ENCODE results near the gene SPON1. TPM values are rescaled to one million over a fixed set of nuclear protein-coding genes. Genes with fewer than 3 reads are reported as not detected.

The SPON1 gene
- total RNA-seq, 1 donor from 2014 or later, result 195 TPM

DNA sequence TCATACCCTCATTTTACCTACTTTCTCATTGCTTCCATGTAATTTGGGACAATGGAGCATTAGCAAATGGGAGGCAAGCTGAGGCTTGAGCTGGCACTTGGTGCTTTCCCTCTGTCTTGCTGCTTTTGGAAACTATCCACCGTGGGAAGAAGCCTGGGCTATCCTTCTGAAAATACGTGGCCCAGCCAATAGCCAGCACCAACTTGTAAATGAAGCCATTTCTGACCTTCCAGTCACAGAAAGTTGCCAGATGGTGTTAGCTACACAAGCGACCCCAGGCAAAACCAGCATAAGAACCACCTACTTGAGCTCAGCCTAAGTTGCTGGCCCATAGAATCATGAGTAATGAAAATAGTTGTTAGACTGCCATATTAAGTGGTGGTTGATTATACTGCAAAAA lies 18.5 kb upstream of the SPON1 start:
- no peak for DNase-seq (ENCODE audit: low spot score)

- DNase-seq (ENCODE audit: low spot score), result no peak
Measured at GRCh38 chr11:13944911-13945425, 17.6 kb upstream of the SPON1 start.

- DNase-seq (ENCODE audit: low spot score), result no peak
Measured at GRCh38 chr11:13947379-13947778, 15.1 kb upstream of the SPON1 start.

DNA sequence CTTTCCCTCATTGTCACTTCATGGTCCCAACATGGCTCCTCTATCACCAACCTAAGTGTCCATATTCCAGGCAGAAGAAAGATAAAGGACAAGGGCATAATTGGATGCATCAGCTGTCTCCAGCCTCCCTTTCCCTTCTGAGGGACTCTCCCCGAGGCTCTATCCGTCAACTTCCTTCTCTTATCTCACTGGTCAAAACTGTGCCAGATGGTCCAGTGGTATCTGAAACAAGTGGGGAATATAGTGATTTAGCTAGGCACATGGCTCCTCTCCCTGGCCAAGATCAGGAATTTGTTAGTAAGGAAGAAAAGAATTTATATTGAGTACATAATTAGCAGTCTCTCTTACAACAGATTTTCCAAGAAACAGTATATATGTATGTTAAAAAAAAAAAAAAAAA lies 12.6 kb upstream of the SPON1 start:
- no peak for DNase-seq (ENCODE audit: low spot score)

GRCh38 chr11:13952221-13952620 lies 10.3 kb upstream of the SPON1 start:
- no peak for DNase-seq (ENCODE audit: low spot score)

DNA sequence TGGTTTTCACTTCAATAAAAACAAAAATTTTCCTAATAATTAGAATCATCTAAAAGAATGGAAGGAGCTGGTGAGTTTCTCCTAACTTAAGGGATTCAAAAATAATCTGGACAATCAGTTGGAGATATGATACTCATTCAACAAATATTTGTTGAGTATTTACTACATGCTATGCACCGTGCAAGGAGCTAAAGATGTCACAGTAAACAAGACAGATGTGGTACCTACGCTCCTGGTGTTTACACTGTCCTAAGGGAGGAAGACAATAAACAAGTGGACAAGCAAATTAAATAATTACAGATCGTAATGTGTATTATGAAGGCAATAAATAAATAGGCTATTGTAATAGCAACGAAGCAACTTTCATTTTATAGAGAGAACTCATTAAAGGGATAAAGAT lies 9.9 kb upstream of the SPON1 start:
- DNase-seq (ENCODE audit: low spot score), result no peak

GRCh38 chr11:13954591-13954990 lies 7.9 kb upstream of the SPON1 start:
- DNase-seq (ENCODE audit: low spot score), result no peak

- DNase-seq (ENCODE audit: low spot score), result peak; percentile 66
Measured at GRCh38 chr11:13955971-13956421, 6.5 kb upstream of the SPON1 start.

DNA sequence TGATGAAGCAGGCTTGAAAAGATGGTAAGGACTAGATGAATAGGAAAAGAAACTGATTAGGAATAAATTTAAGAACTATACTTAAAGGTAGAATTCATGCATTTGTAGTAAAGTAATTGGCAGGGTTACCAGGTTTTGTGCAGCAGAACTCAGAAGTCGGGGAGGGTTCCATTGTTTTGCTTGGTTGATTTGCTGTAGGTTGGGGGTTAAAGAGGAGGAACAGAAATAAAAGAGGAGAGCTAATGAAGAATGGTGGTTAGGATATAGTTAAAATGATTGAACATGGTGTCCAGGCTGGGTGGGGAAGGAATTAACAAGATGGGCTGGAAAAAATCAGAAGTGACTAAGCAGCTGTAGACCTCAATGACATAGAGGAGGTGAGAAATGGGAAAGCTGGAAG lies 5.5 kb upstream of the SPON1 start:
- DNase-seq (ENCODE audit: low spot score), result no peak

- no peak for DNase-seq (ENCODE audit: low spot score)
Measured at GRCh38 chr11:13958641-13959400, 3.7 kb upstream of the SPON1 start.

DNA sequence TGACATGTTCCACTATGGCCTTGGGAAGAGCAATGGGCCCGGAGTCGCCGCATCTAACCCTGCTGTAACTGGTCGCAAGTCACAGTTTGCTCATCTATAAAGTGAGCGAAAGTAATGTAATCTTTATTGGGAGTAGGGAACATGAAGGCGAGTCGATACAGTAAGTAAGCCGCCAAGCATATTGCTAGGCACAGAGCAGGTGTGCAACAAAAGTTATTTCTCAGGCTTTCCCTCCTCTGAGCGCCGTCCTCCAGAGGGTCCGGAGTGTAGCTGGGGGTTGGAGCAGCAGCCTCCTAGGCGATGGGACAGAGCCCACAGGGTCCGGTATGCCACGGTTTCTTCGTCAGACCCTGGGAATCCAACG lies 343 bp upstream of the SPON1 start:
- no peak for DNase-seq (ENCODE audit: low spot score)

GRCh38 chr11:13963169-13963948 lies 836 bp downstream of the SPON1 start:
- DNase-seq (ENCODE audit: low spot score), result peak; percentile 20

DNA sequence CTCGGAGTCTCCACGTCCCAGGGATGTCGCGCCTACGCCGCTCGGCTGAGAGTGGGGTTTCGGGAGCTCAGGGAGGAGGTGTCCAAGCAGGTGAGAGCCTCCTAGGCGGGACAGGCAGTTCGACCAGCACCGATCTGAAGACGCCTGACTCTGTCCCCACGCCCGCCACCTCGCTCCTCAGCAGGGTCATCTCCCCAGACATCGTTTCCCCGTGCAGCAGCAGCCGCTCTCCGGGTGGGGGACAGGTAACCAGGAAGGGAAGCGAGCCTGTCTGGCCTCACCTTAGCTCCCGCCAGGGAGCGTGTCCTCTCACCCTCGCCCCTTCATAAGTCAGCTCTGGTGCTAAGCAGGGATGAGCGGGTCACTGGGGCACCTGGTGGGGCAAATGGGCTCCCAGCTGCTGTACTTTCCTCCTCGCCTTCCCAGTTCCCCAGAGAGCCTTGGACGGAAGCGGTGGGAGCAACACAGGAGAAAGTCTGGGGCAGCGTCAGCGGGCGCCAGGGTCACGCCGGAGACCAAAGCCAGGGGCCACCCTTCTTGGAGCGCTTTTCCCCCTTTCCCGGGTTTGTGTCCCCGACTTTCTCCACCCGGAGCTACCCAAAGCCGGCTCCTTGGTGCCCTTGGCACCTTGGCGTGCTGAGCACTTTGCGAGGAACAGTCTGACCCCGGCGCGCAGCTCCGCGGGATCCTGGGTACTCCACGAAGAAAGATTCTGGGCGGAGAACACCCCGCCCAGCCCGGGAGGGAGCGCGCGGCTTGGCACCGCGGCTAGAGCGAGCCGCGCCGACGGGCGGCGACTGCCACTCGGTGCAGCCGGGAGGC lies 1.6 kb downstream of the SPON1 start:
- peak; percentile 42 for DNase-seq (ENCODE audit: low spot score)

GRCh38 chr11:13964771-13965074 lies 2.2 kb downstream of the SPON1 start:
- no peak for DNase-seq (ENCODE audit: low spot score)

- DNase-seq (ENCODE audit: low spot score), result peak; percentile 78
Measured at GRCh38 chr11:13965337-13965736, 2.8 kb downstream of the SPON1 start.

GRCh38 chr11:13966013-13966412 lies 3.5 kb downstream of the SPON1 start:
- no peak for DNase-seq (ENCODE audit: low spot score)

DNA sequence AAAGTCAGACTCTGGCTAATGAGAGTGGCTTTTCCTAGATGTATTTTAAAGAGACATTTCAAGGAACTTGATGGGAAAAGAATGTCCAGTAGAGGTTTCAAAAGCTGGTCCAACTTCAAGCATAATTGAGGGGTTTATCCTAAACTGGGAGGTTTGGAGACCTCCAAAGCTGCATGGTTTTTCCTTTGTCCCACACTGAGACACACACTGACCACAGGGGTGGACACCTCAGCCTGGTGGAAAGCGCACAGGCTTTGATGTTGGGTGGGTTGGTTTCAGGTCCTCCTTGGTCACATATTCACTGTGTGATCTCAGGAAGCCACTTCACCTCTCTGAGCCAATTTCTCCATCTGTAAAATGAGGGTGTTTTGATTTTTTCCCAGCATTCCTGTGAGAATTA lies 4.0 kb downstream of the SPON1 start:
- no peak for DNase-seq (ENCODE audit: low spot score)

DNA sequence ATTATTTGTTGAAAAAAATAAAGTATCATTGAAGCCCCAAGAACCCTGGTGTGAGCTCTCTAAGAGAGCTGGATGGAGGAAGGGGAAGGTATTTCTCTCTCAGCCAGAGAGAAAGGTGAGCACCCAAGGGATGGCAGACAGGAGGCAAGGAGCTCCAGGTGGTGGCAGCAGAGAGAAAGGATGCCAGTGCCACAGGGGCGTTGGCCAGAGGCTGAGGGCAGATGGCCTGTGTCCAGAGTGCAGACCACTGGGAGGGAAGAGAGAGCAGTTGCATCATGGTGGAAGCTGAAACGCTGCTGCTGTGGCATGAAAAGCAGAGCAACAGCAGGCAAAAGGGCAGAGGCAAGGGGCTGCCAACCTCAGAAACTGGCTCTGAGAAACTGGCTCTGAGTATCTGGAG lies 8.5 kb downstream of the SPON1 start:
- DNase-seq (ENCODE audit: low spot score), result peak; percentile 21

DNA sequence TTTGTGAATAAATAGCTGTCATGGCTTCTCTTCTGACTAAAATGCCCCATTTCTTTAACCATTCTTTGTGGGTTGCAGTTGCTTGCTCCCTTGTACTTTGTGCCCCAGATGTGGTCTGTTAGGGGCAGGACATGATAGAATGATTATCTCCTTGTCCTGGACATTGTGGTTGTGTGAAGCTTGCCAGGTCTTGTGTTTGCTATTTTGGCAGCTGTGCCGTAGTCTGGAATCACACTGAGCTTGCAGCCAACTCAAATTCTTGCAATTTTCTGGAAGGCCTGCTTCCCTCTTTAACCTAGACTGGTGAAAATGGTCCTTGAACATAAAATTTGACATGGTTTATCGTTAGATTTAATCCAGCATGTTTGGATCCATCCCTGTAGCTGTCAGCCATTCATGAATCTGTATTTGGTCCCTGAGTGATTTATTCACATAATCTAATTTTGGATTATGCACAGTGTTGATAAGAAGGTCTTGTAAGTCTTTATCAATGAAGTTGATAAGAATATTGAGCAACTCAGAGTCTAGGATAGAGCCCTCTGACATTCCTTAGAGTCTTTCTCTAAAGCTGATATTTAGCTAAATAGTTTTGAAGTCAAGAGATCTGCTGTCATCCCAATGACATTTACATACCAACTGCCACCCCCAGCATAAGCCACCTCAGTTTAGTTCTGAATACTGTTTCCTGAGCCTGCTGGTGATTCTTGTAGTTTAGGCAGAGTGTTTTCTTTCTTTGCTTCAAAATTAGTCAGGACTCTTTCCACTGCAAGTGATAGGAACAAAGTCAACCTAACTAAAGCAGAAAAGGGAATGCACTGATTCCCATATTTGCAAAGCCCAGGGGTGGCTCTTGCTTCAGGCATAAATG lies 9.8 kb downstream of the SPON1 start:
- DNase-seq (ENCODE audit: low spot score), result peak; percentile 56

- no peak for DNase-seq (ENCODE audit: low spot score)
Measured at GRCh38 chr11:13972944-13973343, 10.4 kb downstream of the SPON1 start.

DNA sequence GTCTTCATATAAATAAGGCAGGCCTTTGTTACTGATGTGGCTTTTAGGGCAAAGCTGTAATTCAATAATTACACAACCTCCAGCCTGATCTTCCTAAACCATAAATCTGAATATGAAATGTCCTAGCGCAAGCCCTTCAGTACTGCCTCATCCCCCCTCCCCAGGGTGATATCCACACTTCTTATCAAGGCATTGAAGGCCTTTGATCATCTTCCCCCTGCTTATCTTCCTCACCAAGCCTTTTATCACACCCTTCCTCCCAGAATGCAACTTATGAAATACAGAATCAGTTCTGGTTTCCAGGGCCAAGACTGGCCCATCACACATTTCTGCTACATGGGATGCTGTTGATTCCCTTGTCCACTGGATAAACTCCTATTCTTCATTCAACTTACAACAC lies 12.1 kb downstream of the SPON1 start:
- DNase-seq (ENCODE audit: low spot score), result no peak
